DOHH2 (cell line): ENCODE results near the gene POLN.

Experiments used
- H3F3A ChIP-seq: fragments of 200-600 bp; sonication (generic), shearing (Covaris generic); 2 replicates; pipeline ENCODE4 v1.6.0; 2016; ENCODE audit warnings: antibody characterized with exemption, mild to moderate bottlenecking; ENCODE audit not compliant: control insufficient read depth, insufficient read depth
- H3K27ac ChIP-seq: fragments of 200-600 bp; sonication (generic); 2 replicates; pipeline ENCODE4 v1.5.1; 2014; ENCODE audit warnings: low read depth, mild to moderate bottlenecking, low read length, moderate library complexity
- H3K27me3 ChIP-seq: fragments of 200-600 bp; sonication (generic); 2 replicates; pipeline ENCODE4 v1.6.1; 2014; ENCODE audit warnings: mild to moderate bottlenecking, low read length, mixed read lengths; ENCODE audit not compliant: control insufficient read depth
- H3K36me3 ChIP-seq: fragments of 200-600 bp; sonication (generic); 2 replicates; pipeline ENCODE4 v1.6.1; 2014; ENCODE audit warnings: mild to moderate bottlenecking, low read length, moderate library complexity, mixed read lengths; ENCODE audit not compliant: control insufficient read depth
- H3K4me1 ChIP-seq: fragments of 200-600 bp; sonication (generic); 2 replicates; pipeline ENCODE4 v1.6.1; 2014; ENCODE audit warnings: mild to moderate bottlenecking, low read length, mixed read lengths; ENCODE audit not compliant: control insufficient read depth
- H3K4me2 ChIP-seq: fragments of 200-600 bp; sonication (generic); 2 replicates; pipeline ENCODE4 v1.6.0; 2014; ENCODE audit warnings: mild to moderate bottlenecking, low read length, moderate library complexity
- H3K4me3 ChIP-seq: fragments of 200-600 bp; sonication (generic); 2 replicates; pipeline ENCODE4 v1.5.1; 2014; ENCODE audit warnings: mild to moderate bottlenecking, low read length, mixed read lengths
- H3K79me2 ChIP-seq: fragments of 200-600 bp; sonication (generic); 2 replicates; pipeline ENCODE4 v1.6.1; 2014; ENCODE audit warnings: mild to moderate bottlenecking, low read length, mixed read lengths; ENCODE audit not compliant: control insufficient read depth
- H3K9me2 ChIP-seq: fragments of 200-600 bp; sonication (generic); replicated peaks from 2 replicates; pipeline ENCODE4 v1.6.1; 2014; ENCODE audit warnings: mild to moderate bottlenecking, low read length, mixed read lengths; ENCODE audit not compliant: control insufficient read depth
- H3K9me3 ChIP-seq: fragments of 200-600 bp; sonication (generic); 2 replicates; pipeline ENCODE4 v1.6.1; 2014; ENCODE audit warnings: antibody characterized with exemption, low read length, mixed read lengths; ENCODE audit not compliant: control insufficient read depth, insufficient read depth
- H4K20me1 ChIP-seq: fragments of 200-600 bp; sonication (generic); 2 replicates; pipeline ENCODE4 v1.6.0; 2014; ENCODE audit warnings: low read depth, mild to moderate bottlenecking, antibody characterized with exemption, low read length, moderate library complexity; ENCODE audit not compliant: control insufficient read depth, insufficient read depth
- CTCF ChIP-seq: fragments of 200-600 bp; sonication (generic); IDR thresholded peaks from one replicate; pipeline ENCODE4 v1.5.1; 2014; ENCODE audit warnings: antibody characterized with exemption, mild to moderate bottlenecking, low read depth, low read length; ENCODE audit not compliant: poor library complexity, severe bottlenecking
- EZH2phosphoT487 ChIP-seq: fragments of 200-600 bp; sonication (generic); IDR thresholded peaks from 2 replicates; pipeline ENCODE4 v1.6.1; 2017; ENCODE audit warnings: borderline replicate concordance, mild to moderate bottlenecking, antibody characterized with exemption, low read length, moderate library complexity, mixed read lengths

POLN gene

GRCh38 chr4:2082118-2082517 is 159.8 kb downstream of the POLN start:
- Histone ChIP-seq H3K36me3 (no peaks in the 10 kb centered on the region), H3K79me2 (no peaks in the 10 kb centered on the region), H3K27ac (no peak overlapping the region), H3K4me1 (no peaks in the 10 kb centered on the region), H3F3A (no peaks in the 10 kb centered on the region), H3K4me3 (no peak overlapping the region), H3K4me2 (no peak overlapping the region), H4K20me1 (no peaks in the 10 kb centered on the region), H3K9me2 (no peaks in the 10 kb centered on the region), H3K27me3 (peaks cover 6% of the 10 kb centered on the region; the same call in 1 of the 2 replicates), H3K9me3 (no peaks in the 10 kb centered on the region)
- no peak for TF ChIP-seq EZH2phosphoT487
- no peak for TF ChIP-seq CTCF

- no peak overlapping the region for H3K4me2 ChIP-seq
- H3F3A ChIP-seq, result no peaks in the 10 kb centered on the region
- H3K4me3 ChIP-seq, result no peak overlapping the region
- H3K9me2 ChIP-seq, result no peaks in the 10 kb centered on the region
- no peaks in the 10 kb centered on the region for H3K79me2 ChIP-seq
- peaks cover 3% of the 10 kb centered on the region; the same call in 1 of the 2 replicates for H3K27me3 ChIP-seq
- no peaks in the 10 kb centered on the region for H4K20me1 ChIP-seq
- no peaks in the 10 kb centered on the region for H3K9me3 ChIP-seq
- no peak overlapping the region for H3K27ac ChIP-seq
- TF ChIP-seq CTCF, result no peak
- TF ChIP-seq EZH2phosphoT487, result no peak
- no peaks in the 10 kb centered on the region for H3K4me1 ChIP-seq
- no peaks in the 10 kb centered on the region for H3K36me3 ChIP-seq
These were observed 160.4 kb downstream of the POLN start for GRCh38 chr4:2081540-2081939.

- H3K9me3 ChIP-seq, result no peaks in the 10 kb centered on the region
- H3K9me2 ChIP-seq, result no peaks in the 10 kb centered on the region
- no peaks in the 10 kb centered on the region for H3K36me3 ChIP-seq
- 0 out of 2 replicates have a peak, but pooled peaks cover 3% of the 10 kb centered on the region for H3K27me3 ChIP-seq
- no peaks in the 10 kb centered on the region for H3K79me2 ChIP-seq
- no peaks in the 10 kb centered on the region for H3F3A ChIP-seq
- H3K27ac ChIP-seq, result no peak overlapping the region
- H3K4me3 ChIP-seq, result no peak overlapping the region
- no peak overlapping the region for H3K4me2 ChIP-seq
- H3K4me1 ChIP-seq, result no peaks in the 10 kb centered on the region
- no peak for TF ChIP-seq CTCF
- TF ChIP-seq EZH2phosphoT487, result no peak
- H4K20me1 ChIP-seq, result no peaks in the 10 kb centered on the region
These were observed 161.3 kb downstream of the POLN start for GRCh38 chr4:2080429-2081300.
